GM19463 (cell line): ENCODE results near the gene CFAP69.

Experiments
- ATAC-seq: cut with Tn5 transposase; IDR thresholded peaks from one replicate; pipeline ENCODE4 v1.9.1; 2021; ENCODE audit warnings: mild to moderate bottlenecking, moderate library complexity; ENCODE audit not compliant: unreplicated experiment

The CFAP69 gene

GRCh38 chr7:90244909-90245851, at the start of gene CFAP69:
TSS of gene CFAP69 (plus strand) at chr7:90245174. CDS start at chr7:90245425, 251 bp downstream.
- ATAC-seq = peak; percentile 57

- no peak for ATAC-seq
Observed at GRCh38 chr7:90201500-90202195, 43.3 kb upstream of the CFAP69 start.

- ATAC-seq = no peak
Observed at GRCh38 chr7:90207956-90208355, 37.0 kb upstream of the CFAP69 start.

- no peak for ATAC-seq
Observed at GRCh38 chr7:90209776-90210175, 35.2 kb upstream of the CFAP69 start.

GRCh38 chr7:90210475-90210874, 34.5 kb upstream of the CFAP69 start:
- ATAC-seq = no peak

- peak; percentile 2 for ATAC-seq
Observed at GRCh38 chr7:90210981-90211380, 34.0 kb upstream of the CFAP69 start.

GRCh38 chr7:90211391-90212148, 33.4 kb upstream of the CFAP69 start, which contains the start of gene STEAP2:
TSS of gene STEAP2 (plus strand) at chr7:90211740. CDS start at chr7:90225083, 13,343 bp downstream.
- peak; percentile 86 for ATAC-seq

- no peak for ATAC-seq
Observed at GRCh38 chr7:90212149-90212495, 32.9 kb upstream of the CFAP69 start.

GRCh38 chr7:90213521-90213920, 31.5 kb upstream of the CFAP69 start:
- no peak for ATAC-seq

- no peak for ATAC-seq
Observed at GRCh38 chr7:90216080-90216674, 28.8 kb upstream of the CFAP69 start.

- peak; percentile 29 for ATAC-seq
Observed at GRCh38 chr7:90216771-90217170, 28.2 kb upstream of the CFAP69 start.

- ATAC-seq = no peak
Observed at GRCh38 chr7:90222390-90222789, 22.6 kb upstream of the CFAP69 start.

- ATAC-seq = no peak
Observed at GRCh38 chr7:90222811-90223725, 21.9 kb upstream of the CFAP69 start.

GRCh38 chr7:90224195-90224594, 20.8 kb upstream of the CFAP69 start:
- ATAC-seq = no peak

- no peak for ATAC-seq
Observed at GRCh38 chr7:90225181-90225580, 19.8 kb upstream of the CFAP69 start.

- no peak for ATAC-seq
Observed at GRCh38 chr7:90225601-90226000, 19.4 kb upstream of the CFAP69 start.

- ATAC-seq = no peak
Observed at GRCh38 chr7:90227259-90227658, 17.7 kb upstream of the CFAP69 start.

GRCh38 chr7:90229682-90230081, 15.3 kb upstream of the CFAP69 start:
- no peak for ATAC-seq

GRCh38 chr7:90230834-90231233, 14.1 kb upstream of the CFAP69 start:
- no peak for ATAC-seq

- ATAC-seq = no peak
Observed at GRCh38 chr7:90231304-90231703, 13.7 kb upstream of the CFAP69 start.
